ENCODE measurements around the gene GZF1.

Gene GZF1

GRCh38 chr20:23361476-23362391, at the start of gene GZF1:
Gene GZF1, plus strand, starts transcription at chr20:23362182. Its CDS starts 2,202 bp downstream, at chr20:23364384.
- peak; percentile 96 for DNase-seq (ENCODE audit: low spot score)

- DNase-seq (ENCODE audit: low spot score) = no peak
Observed at GRCh38 chr20:23313271-23313670, 48.7 kb upstream of the GZF1 start.

- DNase-seq (ENCODE audit: low spot score) = no peak
Observed at GRCh38 chr20:23314699-23315098, 47.3 kb upstream of the GZF1 start.

GRCh38 chr20:23315099-23315498, 46.9 kb upstream of the GZF1 start:
- no peak for DNase-seq (ENCODE audit: low spot score)

GRCh38 chr20:23316626-23317025, 45.4 kb upstream of the GZF1 start:
- DNase-seq (ENCODE audit: low spot score) = no peak

GRCh38 chr20:23317081-23317480, 44.9 kb upstream of the GZF1 start:
- DNase-seq (ENCODE audit: low spot score) = no peak

- no peak for DNase-seq (ENCODE audit: low spot score)
Observed at GRCh38 chr20:23318347-23318746, 43.6 kb upstream of the GZF1 start.

- peak; percentile 38 for DNase-seq (ENCODE audit: low spot score)
Observed at GRCh38 chr20:23320317-23320716, 41.7 kb upstream of the GZF1 start.

GRCh38 chr20:23325107-23325506, 36.9 kb upstream of the GZF1 start:
- DNase-seq (ENCODE audit: low spot score) = no peak

- DNase-seq (ENCODE audit: low spot score) = no peak
Observed at GRCh38 chr20:23326774-23327173, 35.2 kb upstream of the GZF1 start.

GRCh38 chr20:23327617-23328333, 34.2 kb upstream of the GZF1 start:
- DNase-seq (ENCODE audit: low spot score) = no peak

GRCh38 chr20:23331450-23332350, 30.3 kb upstream of the GZF1 start:
- DNase-seq (ENCODE audit: low spot score) = no peak

- no peak for DNase-seq (ENCODE audit: low spot score)
Observed at GRCh38 chr20:23332467-23332866, 29.5 kb upstream of the GZF1 start.

GRCh38 chr20:23334111-23334510, 27.9 kb upstream of the GZF1 start:
- no peak for DNase-seq (ENCODE audit: low spot score)

- DNase-seq (ENCODE audit: low spot score) = no peak
Observed at GRCh38 chr20:23335521-23335920, 26.5 kb upstream of the GZF1 start.

GRCh38 chr20:23336476-23336875, 25.5 kb upstream of the GZF1 start:
- DNase-seq (ENCODE audit: low spot score) = no peak

GRCh38 chr20:23337312-23337711, 24.7 kb upstream of the GZF1 start:
- DNase-seq (ENCODE audit: low spot score) = no peak

- DNase-seq (ENCODE audit: low spot score) = no peak
Observed at GRCh38 chr20:23339986-23340385, 22.0 kb upstream of the GZF1 start.

- DNase-seq (ENCODE audit: low spot score) = peak; percentile 65
Observed at GRCh38 chr20:23340524-23340923, 21.5 kb upstream of the GZF1 start.

GRCh38 chr20:23341073-23341472, 20.9 kb upstream of the GZF1 start:
- no peak for DNase-seq (ENCODE audit: low spot score)

GRCh38 chr20:23343590-23343989, 18.4 kb upstream of the GZF1 start:
- DNase-seq (ENCODE audit: low spot score) = no peak

- no peak for DNase-seq (ENCODE audit: low spot score)
Observed at GRCh38 chr20:23344336-23344735, 17.6 kb upstream of the GZF1 start.

Measured in hepatic stellate cell (primary cell).